ENCODE measurements around the gene RNASE11.

- TF ChIP-seq CTCF (conservative IDR thresholded peaks at IDR 0.05; ENCODE audit: low read depth, low read length) (no peak), POLR2A (IDR thresholded peaks at IDR 0.05; ENCODE audit: low read depth, low read length) (no peak), RFX5 (IDR thresholded peaks at IDR 0.05; ENCODE audit: low read depth, low read length) (no peak), CEBPB (IDR thresholded peaks at IDR 0.05; ENCODE audit: low read depth, low read length) (no peak), RCOR1 (IDR thresholded peaks at IDR 0.05; ENCODE audit: insufficient replicate concordance, low read length) (no peak), MAZ (IDR thresholded peaks at IDR 0.05; ENCODE audit: borderline replicate concordance, low read depth, low read length) (no peak), MAFK (IDR thresholded peaks at IDR 0.05; ENCODE audit: low read depth, low read length) (no peak), FOS (IDR thresholded peaks at IDR 0.05; ENCODE audit: low read depth, low read length) (no peak), SMC3 (IDR thresholded peaks at IDR 0.05; ENCODE audit: low read depth, low read length) (no peak)
Observed at GRCh38 chr14:20551606-20552005, 36.2 kb downstream of the RNASE11 start.

All from IMR-90 (cell line).